HepG2 (cell line): ENCODE data around the gene FSD2.

ENCODE experiments used
- POLR2A ChIP-seq, 2 experiments: IDR thresholded peaks; 2 replicates each; pipeline ENCODE4 v1.6.1; 2011; ENCODE audit warnings: low read depth in 2 of 2, low read length in 2 of 2, mild to moderate bottlenecking in 1 of 2, moderate library complexity in 1 of 2; ENCODE audit not compliant: insufficient read depth in 1 of 2
- ZNF616 ChIP-seq: sonication (generic); formaldehyde crosslinking; IDR thresholded peaks from 2 replicates; pipeline ENCODE4 v1.5.0; 2020; ENCODE audit warnings: low read depth, mild to moderate bottlenecking, missing genetic modification reagents

- TF ChIP-seq ZNF616 (no peak), POLR2A (IDR thresholded peaks at IDR 0.05; ENCODE audit: insufficient read depth in 1 of 2, low read depth in 2 of 2, low read length in 2 of 2) (no peak)
These were observed 67.9 kb downstream of the FSD2 start for GRCh38 chr15:82737975-82738374.
